ENCODE measurements around the gene MIDN.

- TF ChIP-seq GATA3 (IDR thresholded peaks at IDR 0.05; ENCODE audit: low read depth, low read length), result no peak
- TF ChIP-seq GATA2 (IDR thresholded peaks at IDR 0.05; ENCODE audit: low read depth, low read length), result no peak
Observed at GRCh38 chr19:1273263-1274041, 25.1 kb downstream of the MIDN start.

Data from SH-SY5Y (cell line).